ENCODE measurements around the gene LCN2. TPM values are rescaled to one million over a fixed set of nuclear protein-coding genes. Genes with fewer than 3 reads are reported as not detected.
A peak's percentile ranks its signal among the peaks of the same experiment; 100 is the strongest.

LCN2 gene
- total RNA-seq, 1 donor from 2014 or later, result 6.0 TPM

DNA sequence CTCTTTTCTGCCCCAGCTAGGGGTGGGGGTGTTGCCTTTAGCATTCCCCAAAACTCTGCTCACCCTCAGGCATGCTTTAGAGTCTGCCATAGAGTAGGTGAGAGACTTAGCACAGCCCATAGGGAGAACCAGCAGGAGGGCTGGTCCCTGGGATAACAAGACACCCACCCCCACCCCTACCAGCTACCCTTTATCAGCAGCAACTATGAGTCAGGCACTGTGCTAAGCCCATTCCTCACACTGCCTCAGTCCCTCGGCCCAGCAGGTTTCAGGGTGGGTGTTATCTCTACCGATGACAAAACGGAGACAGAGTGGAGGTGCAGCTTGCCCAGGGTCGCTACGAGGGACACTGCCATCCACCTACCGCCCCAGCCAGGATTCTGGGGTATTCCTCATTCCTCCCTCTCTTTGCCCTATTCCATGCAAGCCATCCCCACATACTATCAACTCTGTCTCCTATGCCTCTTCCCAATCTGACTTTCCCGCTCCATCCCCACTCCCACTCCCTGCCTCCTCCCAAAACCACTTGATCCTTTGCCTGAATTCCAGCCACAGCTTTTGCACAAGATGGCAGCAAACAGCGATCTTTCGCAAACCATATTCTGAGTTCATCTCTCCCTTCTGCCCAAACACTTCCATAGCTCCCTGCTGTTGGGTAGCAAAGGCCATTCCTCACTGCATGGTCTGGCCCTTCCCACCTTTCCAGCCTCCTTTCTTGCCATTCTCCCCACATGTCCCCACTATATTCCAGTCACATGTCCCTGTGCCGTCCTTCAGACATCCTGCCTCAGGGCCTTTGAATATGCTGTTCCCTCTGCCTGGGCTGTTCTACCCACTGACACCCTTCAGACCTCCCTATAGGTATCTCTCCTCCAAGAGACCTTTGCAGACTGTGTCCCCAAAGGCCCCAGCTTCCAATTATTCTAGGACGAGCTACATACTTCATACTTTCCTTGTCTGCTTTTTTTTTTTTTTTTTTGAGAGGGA lies 37.0 kb downstream of the LCN2 start:
- intact Hi-C loops (cut with DNase I), result no loop called here
- ATAC-seq (no peak), DNase-seq (ENCODE audit: low spot score) (no peak)

DNA sequence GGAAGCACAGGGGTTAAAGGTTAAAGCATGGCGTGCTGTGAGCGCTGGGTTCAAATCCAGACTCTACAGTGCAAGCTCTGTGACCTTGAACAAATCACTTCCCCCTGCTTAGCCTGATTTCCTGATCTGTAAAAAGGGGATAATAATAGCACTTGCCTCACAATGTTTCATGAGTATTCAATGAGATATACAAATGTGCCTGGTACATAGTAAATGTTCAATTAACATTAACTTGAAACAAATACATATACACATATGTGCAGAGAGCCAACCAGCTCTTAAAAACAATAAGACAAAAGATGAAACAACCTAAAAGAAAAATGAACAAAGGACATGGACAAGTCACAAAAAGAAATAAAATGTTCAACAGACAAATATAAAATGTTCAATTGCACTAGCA lies 38.1 kb downstream of the LCN2 start:
- ATAC-seq, result no peak
- intact Hi-C loops (cut with DNase I), result no loop called here
- DNase-seq (ENCODE audit: low spot score), result no peak

DNA sequence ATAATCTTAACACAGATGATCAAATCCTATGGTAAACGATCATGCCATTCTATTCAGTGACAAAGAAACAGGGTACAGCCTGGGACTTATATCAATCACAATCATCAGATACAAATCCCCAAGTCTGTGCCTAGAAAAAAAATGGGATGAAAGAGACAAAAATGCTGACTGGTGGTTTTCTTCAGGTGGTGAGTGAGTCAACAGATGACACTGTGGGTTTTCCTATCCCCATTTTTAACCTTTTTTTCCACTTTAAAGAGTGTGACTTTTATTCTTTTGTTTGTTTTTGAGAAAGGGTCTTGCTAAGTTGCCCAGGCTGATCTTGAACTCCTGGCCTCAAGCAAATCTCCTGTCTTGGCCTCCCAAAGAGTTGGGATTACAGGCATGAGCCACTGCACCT lies 39.0 kb downstream of the LCN2 start:
- DNase-seq (ENCODE audit: low spot score), result no peak
- no peak for ATAC-seq
- intact Hi-C loops (cut with DNase I), result no loop called here

DNA sequence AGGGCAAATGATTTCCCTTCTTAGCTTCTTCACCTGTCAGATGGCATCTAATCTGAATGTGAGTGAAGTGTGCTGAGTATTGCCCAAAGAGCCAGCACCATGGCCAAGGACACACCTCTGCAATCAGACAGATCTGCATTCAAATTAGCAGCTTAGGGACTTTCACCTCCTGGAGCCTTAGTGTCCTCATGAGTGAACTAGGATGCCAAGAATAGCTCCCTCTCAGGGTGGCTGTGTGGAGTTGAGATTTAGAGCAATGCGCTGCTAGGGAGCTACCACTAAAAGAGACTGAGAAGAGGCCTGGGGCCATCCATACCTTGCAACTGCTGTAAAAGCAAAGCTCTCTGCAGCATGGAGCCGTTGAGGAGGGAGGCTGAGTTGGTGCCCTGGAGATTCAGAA lies 40.8 kb downstream of the LCN2 start:
- DNase-seq (ENCODE audit: low spot score) (no peak), ATAC-seq (no peak)
- intact Hi-C loops (cut with DNase I), result no loop called here

DNA sequence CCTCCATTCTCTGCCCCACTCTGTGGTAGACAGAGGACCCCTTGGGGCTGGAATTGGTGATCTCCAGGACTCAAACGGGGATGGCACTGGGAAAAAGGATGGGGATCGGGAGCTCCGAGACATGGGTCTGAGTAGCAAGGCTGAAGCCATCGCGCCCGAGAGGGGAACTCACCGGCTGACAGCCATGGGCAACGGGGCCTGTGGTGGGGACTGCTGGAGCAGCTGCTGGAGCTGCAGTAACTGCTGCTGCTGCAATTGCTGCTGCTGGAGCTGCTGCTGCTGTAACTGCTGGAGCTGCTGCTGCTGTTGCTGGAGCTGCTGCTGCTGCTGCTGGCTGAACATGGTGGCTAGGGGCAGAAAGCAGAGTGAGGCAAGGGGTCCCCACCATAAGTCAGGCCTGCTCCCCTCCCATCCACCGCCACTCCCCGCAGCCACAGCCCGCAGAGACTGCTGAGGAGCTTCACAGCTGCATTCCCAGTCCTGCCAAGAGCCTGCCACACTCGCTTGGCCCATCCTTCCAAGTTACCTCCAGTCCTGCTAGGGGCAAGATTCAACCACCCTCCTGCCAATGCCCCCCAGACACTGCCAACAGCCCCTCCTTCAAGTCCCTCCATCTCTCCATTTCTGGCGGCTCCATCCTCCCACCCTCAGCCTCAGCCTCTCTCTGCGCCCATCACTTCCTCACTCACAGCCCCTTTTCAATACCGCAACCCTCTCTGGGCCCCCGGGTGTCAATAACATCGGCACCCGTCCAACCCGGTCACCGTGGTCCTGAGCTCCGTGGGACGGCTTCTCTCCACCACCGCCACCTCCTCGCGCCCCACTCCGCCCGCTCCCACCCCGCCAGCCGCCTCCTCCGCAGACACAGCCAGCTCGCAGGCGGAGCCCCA lies 41.5 kb downstream of the LCN2 start:
- ATAC-seq (peak; percentile 1), DNase-seq (ENCODE audit: low spot score) (no peak)
- intact Hi-C loops (cut with DNase I), result no loop called here

DNA sequence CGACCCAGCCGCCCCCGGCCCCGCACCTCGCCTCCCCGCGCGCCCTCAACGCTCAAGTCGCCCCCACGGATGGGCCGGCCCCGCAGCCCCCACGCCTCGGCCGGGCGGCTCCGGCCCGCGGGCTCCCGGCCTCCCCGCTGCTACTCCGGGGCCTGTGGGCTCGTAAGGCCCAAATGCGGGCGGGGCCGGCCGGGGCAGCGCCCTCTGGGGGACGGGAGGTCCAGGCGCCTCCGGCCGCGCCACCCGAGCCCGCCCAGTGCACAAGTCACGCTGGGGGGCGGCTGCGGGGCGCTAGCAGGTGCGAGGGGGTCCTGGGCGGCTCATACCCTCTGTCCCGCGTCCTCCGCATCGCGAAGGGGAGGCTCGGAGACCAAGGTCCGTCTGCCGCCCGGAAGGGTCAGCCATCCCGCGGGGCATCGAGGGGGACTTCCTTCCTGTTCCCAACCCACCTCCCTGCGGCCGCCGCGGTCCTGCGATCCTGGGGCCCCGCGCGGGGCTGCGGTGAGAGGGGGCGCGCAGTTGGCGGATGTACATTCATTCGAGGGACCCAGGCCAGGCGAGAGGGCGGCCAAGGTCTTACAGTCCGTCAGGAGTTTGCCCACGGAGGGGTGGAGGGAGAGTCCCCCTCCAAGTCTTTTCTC lies 42.3 kb downstream of the LCN2 start, which contains the start of gene CIZ1:
Gene CIZ1, minus strand, starts transcription at position 167 of the 641 bp plus-strand sequence. CDS start 715 bp downstream, outside the sequence.
- intact Hi-C loops (cut with DNase I), result no loop called here
- DNase-seq (ENCODE audit: low spot score), result peak; percentile 88
- ATAC-seq, result peak; percentile 90

DNA sequence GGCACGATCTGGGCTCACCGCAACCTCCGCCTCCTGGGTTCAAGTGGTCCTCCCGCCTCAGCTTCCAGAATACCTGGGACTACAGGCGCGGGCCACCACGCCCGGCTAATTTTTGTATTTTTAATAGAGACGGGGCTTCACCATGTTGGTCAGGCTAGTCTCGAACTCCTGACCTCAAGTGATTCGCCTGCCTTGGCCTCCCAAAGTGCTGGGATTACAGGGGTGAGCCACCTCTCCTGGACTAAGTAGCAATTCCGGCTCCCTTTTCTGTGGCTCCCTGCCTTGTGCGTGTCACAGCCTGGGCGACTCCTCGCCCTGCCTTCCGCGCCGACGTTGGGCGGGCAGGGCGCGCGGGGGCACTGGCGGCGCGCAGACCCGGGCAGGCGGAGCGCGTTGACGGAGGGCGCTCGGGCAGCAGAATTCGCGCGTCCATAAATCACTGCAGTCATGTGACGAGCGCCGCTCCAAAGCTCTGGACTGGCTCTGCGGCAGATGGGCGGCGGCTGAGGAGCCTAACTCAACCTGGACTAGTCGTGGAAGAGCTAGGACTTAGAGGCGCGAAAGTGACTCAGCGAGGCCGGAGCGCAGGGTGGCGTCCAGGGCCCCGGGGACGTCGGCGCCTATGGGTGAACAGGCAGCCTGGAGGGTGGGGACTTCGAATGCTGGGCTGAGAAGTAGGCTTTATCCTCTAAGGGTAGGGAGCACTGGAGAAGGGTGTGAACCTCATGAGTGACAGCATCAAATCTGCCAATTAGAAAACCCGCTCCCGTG lies 43.5 kb downstream of the LCN2 start:
- peak; percentile 92 for DNase-seq (ENCODE audit: low spot score)
- intact Hi-C loops (cut with DNase I), result no loop called here
- peak; percentile 75 for ATAC-seq

DNA sequence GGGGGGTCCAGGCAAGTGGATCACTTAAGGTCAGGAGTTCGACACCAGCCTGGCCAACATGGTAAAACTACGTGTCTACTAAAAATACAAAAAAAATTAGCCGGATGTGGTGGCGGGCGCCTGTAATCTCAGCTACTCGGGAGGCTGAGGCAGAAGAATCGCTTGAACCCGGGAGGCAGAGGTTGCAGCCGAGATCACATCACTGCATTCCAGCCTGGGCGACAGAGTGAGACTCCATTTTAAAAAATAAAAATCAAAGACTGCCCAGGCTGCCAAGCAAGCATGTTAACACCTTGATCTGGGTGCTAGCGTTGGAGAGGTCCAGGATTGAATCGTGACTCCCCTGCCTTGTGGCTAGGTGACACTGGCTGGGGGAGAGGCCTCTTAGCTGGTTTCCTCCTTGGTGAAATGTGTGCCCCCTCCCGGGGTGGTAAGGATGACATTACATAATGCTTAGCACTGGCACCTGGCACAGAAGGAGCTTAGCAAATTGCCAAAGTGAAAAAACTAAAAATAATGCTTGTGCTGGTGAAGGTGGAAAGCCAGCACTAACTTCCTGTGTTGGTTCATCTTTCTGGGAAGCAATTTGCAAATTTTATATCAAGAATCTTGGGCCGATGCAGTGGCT lies 44.3 kb downstream of the LCN2 start:
- ATAC-seq (no peak), DNase-seq (ENCODE audit: low spot score) (no peak)
- intact Hi-C loops (cut with DNase I), result no loop called here

DNA sequence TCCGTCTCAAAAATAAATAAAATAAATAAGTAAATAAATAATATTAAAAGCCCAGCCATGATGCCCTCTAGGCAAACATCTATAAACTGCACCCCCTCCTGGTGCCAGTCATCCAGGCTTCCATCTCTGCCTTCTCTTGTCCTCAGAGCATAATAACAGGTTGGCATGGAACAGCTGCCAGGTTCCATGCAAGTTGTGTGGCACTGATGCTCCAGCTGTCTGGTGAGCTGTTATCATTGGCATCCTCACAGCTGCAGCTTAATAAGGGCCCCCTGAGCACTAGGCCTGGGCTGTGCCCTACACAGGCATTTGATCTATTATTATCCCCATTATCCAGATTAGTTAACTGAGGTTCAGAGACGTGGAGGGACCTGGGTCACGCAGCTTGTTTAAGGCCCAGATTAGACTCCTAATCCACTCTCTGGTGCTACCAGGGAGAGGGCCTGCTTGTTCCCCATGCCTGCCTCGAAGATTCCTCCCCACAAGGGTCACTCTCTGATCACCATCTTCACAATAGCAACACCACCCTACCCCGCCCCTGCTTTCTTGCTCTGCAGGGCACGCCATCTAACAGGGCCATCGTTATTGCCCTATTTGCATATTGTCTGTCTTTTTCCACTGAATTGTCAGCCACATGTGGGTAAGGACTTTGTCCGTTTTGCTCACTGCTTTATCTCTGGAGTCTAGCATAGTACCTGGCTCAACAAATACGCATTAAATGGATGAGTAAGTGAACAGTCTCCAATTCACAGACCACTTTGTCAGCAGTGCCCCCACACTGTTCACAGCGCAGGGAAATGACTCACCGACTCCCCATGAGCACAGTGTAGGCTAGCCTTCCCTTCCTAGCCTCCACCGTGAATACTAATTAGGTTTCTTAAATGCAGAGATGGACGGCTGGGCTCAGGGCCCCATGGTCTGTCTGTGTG lies 52.5 kb downstream of the LCN2 start:
- DNase-seq (ENCODE audit: low spot score) (no peak), ATAC-seq (no peak)
- intact Hi-C loops (cut with DNase I), result no loop called here

DNA sequence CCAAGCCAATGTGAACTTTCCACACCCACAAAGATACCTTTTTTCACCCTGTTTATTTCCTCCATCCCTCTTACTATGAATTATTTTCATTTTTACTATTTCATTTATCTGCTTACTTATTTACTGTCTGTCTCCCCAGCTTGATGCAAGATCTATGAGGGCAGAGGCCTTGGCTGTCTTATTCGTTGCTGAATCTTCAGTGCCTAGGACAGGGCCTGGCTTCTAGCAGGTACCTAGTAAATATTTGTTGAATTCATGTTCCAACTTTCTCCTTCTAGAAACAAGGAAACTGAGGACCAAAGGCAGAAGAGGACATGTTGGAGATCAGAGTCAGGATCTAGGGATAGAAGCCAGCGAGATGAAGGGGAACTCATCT lies 53.4 kb downstream of the LCN2 start:
- intact Hi-C loops (cut with DNase I), result no loop called here
- no peak for DNase-seq (ENCODE audit: low spot score)

More for the DNA sequence above, 53.4 kb downstream of the LCN2 start:
- no peak for ATAC-seq

Other genes with a start within 250 kb of the LCN2 start
- 108 TPM for gene ST6GALNAC6, start 249.8 kb upstream of the LCN2 start, total RNA-seq
- 19.6 TPM for gene ST6GALNAC4, start 232.4 kb upstream of the LCN2 start, total RNA-seq
- gene PIP5KL1, start 218.7 kb upstream of the LCN2 start, total RNA-seq, result 2.0 TPM
- gene DPM2, start 211.6 kb upstream of the LCN2 start, total RNA-seq, result 24.6 TPM
- 96.8 TPM for gene EEIG1, start 168.5 kb upstream of the LCN2 start, total RNA-seq
- 7.8 TPM for gene NAIF1, start 82.1 kb upstream of the LCN2 start, total RNA-seq
- gene SLC25A25, start 81.2 kb upstream of the LCN2 start, total RNA-seq, result 21.0 TPM
- gene PTGES2, start 21.7 kb upstream of the LCN2 start, total RNA-seq, result 33.8 TPM
- gene BBLN, start 10.8 kb downstream of the LCN2 start, total RNA-seq, result 42.1 TPM
- gene CIZ1, start 42.1 kb downstream of the LCN2 start, total RNA-seq, result 140 TPM
- 52.7 TPM for gene DNM1, start 53.9 kb downstream of the LCN2 start, total RNA-seq
- gene GOLGA2, start 126.6 kb downstream of the LCN2 start, total RNA-seq, result 119 TPM
- gene SWI5, start 126.8 kb downstream of the LCN2 start, total RNA-seq, result 19.6 TPM
- gene TRUB2, start 173.0 kb downstream of the LCN2 start, total RNA-seq, result 13.0 TPM
- gene COQ4, start 173.4 kb downstream of the LCN2 start, total RNA-seq, result 28.9 TPM
- gene SLC27A4, start 191.1 kb downstream of the LCN2 start, total RNA-seq, result 13.9 TPM
- gene URM1, start 221.9 kb downstream of the LCN2 start, total RNA-seq, result 41.9 TPM